HEK293 (cell line): ENCODE data around the gene PTX4.

Experiments
- CTCF ChIA-PET: fragments of 350-600 bp; formaldehyde crosslinking; extraction: SDS; loops from one replicate; lab custom pipeline; 2021; ENCODE audit warnings: antibody characterized with exemption; lab: Yijun Ruan, JAX
- POLR2A ChIA-PET: fragments of 300-600 bp; formaldehyde crosslinking; extraction: SDS; loops from one replicate; lab custom pipeline; 2020; ENCODE audit warnings: antibody characterized with exemption, inconsistent platforms; lab: Yijun Ruan, JAX
- H3K27ac ChIP-seq: fragments of 200-500 bp; sonication (Bioruptor generic); 2 replicates; pipeline ENCODE4 v1.5.1; 2014; ENCODE audit warnings: low read depth, low read length, control low read depth, inconsistent platforms; ENCODE audit errors: extremely low read depth
- H3K36me3 ChIP-seq, 2 experiments: fragments of 200-500 bp in 1 of 2; sonication (Bioruptor generic) in 1 of 2; 1 replicate in 1 of 2; 2 replicates in 1 of 2; pipeline ENCODE4 v1.5.1; 2014 to 2017; ENCODE audit warnings: inconsistent platforms in 2 of 2, low read length in 2 of 2; ENCODE audit not compliant: control insufficient read depth in 2 of 2, insufficient read depth in 1 of 2
- H3K4me1 ChIP-seq: fragments of 200-500 bp; sonication (Bioruptor generic); 2 replicates; pipeline ENCODE4 v1.5.1; 2014; ENCODE audit warnings: mild to moderate bottlenecking, low read length, inconsistent platforms; ENCODE audit not compliant: control insufficient read depth, insufficient read depth
- H3K4me3 ChIP-seq: 2 replicates; pipeline ENCODE4 v1.5.1; 2011; ENCODE audit warnings: low read depth, mild to moderate bottlenecking, control low read depth, low read length, moderate library complexity
- H3K9me3 ChIP-seq: fragments of 200-500 bp; sonication (Bioruptor generic); 2 replicates; pipeline ENCODE4 v1.5.1; 2014; ENCODE audit warnings: low read depth, low read length, inconsistent platforms; ENCODE audit not compliant: control insufficient read depth, insufficient read depth
- CTCF ChIP-seq: fragments of 450-650 bp; formaldehyde crosslinking; IDR thresholded peaks from 2 replicates; pipeline ENCODE4 v1.5.1; 2016; ENCODE audit warnings: missing biosample characterization, missing genetic modification characterization
- REST ChIP-seq: fragments of 450-650 bp; formaldehyde crosslinking; IDR thresholded peaks from 2 replicates; pipeline ENCODE4 v1.5.1; 2016; ENCODE audit warnings: missing biosample characterization, missing genetic modification characterization
- WT1 ChIP-seq: fragments of 450-650 bp; formaldehyde crosslinking; IDR thresholded peaks from 2 replicates; pipeline ENCODE4 v1.5.1; 2016; ENCODE audit warnings: missing biosample characterization, missing genetic modification characterization
- YY1 ChIP-seq: fragments of 450-650 bp; formaldehyde crosslinking; IDR thresholded peaks from 2 replicates; pipeline ENCODE4 v1.5.1; 2018; ENCODE audit warnings: missing biosample characterization, missing genetic modification characterization
- ZBTB8A ChIP-seq: fragments of 450-650 bp; formaldehyde crosslinking; IDR thresholded peaks from 2 replicates; pipeline ENCODE4 v1.5.1; 2016; ENCODE audit warnings: missing biosample characterization, missing genetic modification characterization
- ZFHX2 ChIP-seq: fragments of 450-650 bp; formaldehyde crosslinking; conservative IDR thresholded peaks from 2 replicates; pipeline ENCODE4 v1.5.1; 2016; ENCODE audit warnings: missing biosample characterization, missing genetic modification characterization
- ZNF121 ChIP-seq: fragments of 450-650 bp; formaldehyde crosslinking; IDR thresholded peaks from 2 replicates; pipeline ENCODE4 v1.5.1; 2016; ENCODE audit warnings: missing biosample characterization, missing genetic modification characterization
- ZNF202 ChIP-seq: fragments of 450-650 bp; formaldehyde crosslinking; IDR thresholded peaks from 2 replicates; pipeline ENCODE4 v1.5.1; 2016; ENCODE audit warnings: missing biosample characterization, missing genetic modification characterization, borderline replicate concordance
- ZNF23 ChIP-seq: fragments of 450-650 bp; formaldehyde crosslinking; IDR thresholded peaks from 2 replicates; pipeline ENCODE4 v1.5.1; 2016; ENCODE audit warnings: missing biosample characterization, missing genetic modification characterization, borderline replicate concordance
- ZNF239 ChIP-seq: fragments of 450-650 bp; formaldehyde crosslinking; IDR thresholded peaks from 2 replicates; pipeline ENCODE4 v1.5.1; 2016; ENCODE audit warnings: missing biosample characterization, missing genetic modification characterization
- ZNF596 ChIP-seq: fragments of 450-650 bp; IDR thresholded peaks from 2 replicates; pipeline ENCODE4 v1.5.0; 2018; ENCODE audit warnings: missing biosample characterization, mild to moderate bottlenecking, missing genetic modification characterization, moderate library complexity
- ZNF660 ChIP-seq: fragments of 450-650 bp; IDR thresholded peaks from 2 replicates; pipeline ENCODE4 v1.5.1; 2018; ENCODE audit warnings: missing biosample characterization, mild to moderate bottlenecking, missing genetic modification characterization
- ZNF785 ChIP-seq: fragments of 450-650 bp; formaldehyde crosslinking; IDR thresholded peaks from 2 replicates; pipeline ENCODE4 v1.5.1; 2016; ENCODE audit warnings: missing biosample characterization, missing genetic modification characterization
- ZNF792 ChIP-seq: fragments of 450-650 bp; formaldehyde crosslinking; IDR thresholded peaks from 2 replicates; pipeline ENCODE4 v1.5.1; 2016; ENCODE audit warnings: missing biosample characterization, missing genetic modification characterization
- ZNF843 ChIP-seq: fragments of 450-650 bp; formaldehyde crosslinking; IDR thresholded peaks from 2 replicates; pipeline ENCODE4 v1.5.1; 2016; ENCODE audit warnings: missing biosample characterization, missing genetic modification characterization
- ZSCAN30 ChIP-seq: fragments of 450-650 bp; IDR thresholded peaks from 2 replicates; pipeline ENCODE4 v1.5.1; 2018; ENCODE audit warnings: missing biosample characterization, mild to moderate bottlenecking, missing genetic modification characterization, moderate library complexity
- ZXDB ChIP-seq: fragments of 450-650 bp; formaldehyde crosslinking; IDR thresholded peaks from 2 replicates; pipeline ENCODE4 v1.5.1; 2016; ENCODE audit warnings: missing biosample characterization, missing genetic modification characterization
- TF ChIP-seq, protein P1 (sequence below): fragments of 450-650 bp; formaldehyde crosslinking; IDR thresholded peaks from 2 replicates; pipeline ENCODE4 v1.5.1; 2016; ENCODE audit warnings: missing biosample characterization, missing genetic modification characterization
- TF ChIP-seq, protein P2 (sequence below): fragments of 450-650 bp; formaldehyde crosslinking; IDR thresholded peaks from 2 replicates; pipeline ENCODE4 v1.5.1; 2016; ENCODE audit warnings: missing biosample characterization, missing genetic modification characterization
- TF ChIP-seq, protein P3 (sequence below): fragments of 450-650 bp; formaldehyde crosslinking; IDR thresholded peaks from 2 replicates; pipeline ENCODE4 v1.5.1; 2016; ENCODE audit warnings: missing biosample characterization, missing genetic modification characterization

Gene PTX4

DNA sequence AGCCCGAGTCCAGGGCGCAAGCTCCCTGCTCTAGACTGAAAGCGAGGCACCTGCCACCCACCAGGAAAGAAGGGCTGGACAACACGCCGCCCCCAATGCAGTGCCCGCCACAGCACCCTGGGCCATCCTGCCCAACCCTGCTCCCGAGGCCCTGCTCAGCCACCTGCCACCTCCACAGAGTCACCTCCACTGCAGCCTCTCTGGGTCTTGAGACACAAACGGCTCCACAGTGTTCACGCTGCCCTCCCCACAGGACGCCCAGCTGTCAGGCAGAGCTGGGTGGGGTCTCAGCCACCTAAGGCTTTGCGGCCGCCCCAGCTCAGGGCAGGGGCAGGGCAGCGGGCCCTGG is 23.2 kb downstream of the PTX4 start:
- Histone ChIP-seq H3K4me1 (no peaks in the 10 kb centered on the region), H3K36me3 (peaks cover 0 to 22% of the 10 kb centered on the region in 2 experiments; a peak in 1 of 3 replicates), H3K4me3 (no peak overlapping the region), H3K27ac (no peak overlapping the region), H3K9me3 (no peaks in the 10 kb centered on the region)
- ChIA-PET CTCF (interaction anchor here (0.7 kb wide), 1 partner anchor 24 kb away, joined by 3 read pairs; no protein-coding TSS in a partner anchor), POLR2A (no interaction called here)
- TF ChIP-seq ZBTB8A (tag by site-specific recombination) (no peak), ZNF785 (tag by site-specific recombination) (no peak), ZNF596 (no peak), ZSCAN30 (tag by site-specific recombination) (no peak), YY1 (tag by site-specific recombination) (no peak), ZNF121 (no peak), ZNF239 (no peak), CTCF (tag by site-specific recombination) (no peak), ZNF202 (tag by site-specific recombination) (no peak), ZNF792 (tag by site-specific recombination) (no peak), WT1 (tag by site-specific recombination) (no peak), ZFHX2 (tag by site-specific recombination) (no peak), ZNF23 (tag by site-specific recombination) (no peak), REST (tag by site-specific recombination) (no peak), ZNF660 (no peak), ZNF843 (tag by site-specific recombination) (no peak), ZXDB (tag by site-specific recombination) (no peak)
- TF ChIP-seq, protein P1, sequence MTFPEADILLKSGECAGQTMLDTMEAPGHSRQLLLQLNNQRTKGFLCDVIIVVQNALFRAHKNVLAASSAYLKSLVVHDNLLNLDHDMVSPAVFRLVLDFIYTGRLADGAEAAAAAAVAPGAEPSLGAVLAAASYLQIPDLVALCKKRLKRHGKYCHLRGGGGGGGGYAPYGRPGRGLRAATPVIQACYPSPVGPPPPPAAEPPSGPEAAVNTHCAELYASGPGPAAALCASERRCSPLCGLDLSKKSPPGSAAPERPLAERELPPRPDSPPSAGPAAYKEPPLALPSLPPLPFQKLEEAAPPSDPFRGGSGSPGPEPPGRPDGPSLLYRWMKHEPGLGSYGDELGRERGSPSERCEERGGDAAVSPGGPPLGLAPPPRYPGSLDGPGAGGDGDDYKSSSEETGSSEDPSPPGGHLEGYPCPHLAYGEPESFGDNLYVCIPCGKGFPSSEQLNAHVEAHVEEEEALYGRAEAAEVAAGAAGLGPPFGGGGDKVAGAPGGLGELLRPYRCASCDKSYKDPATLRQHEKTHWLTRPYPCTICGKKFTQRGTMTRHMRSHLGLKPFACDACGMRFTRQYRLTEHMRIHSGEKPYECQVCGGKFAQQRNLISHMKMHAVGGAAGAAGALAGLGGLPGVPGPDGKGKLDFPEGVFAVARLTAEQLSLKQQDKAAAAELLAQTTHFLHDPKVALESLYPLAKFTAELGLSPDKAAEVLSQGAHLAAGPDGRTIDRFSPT (tag by site-specific recombination) = no peak
- TF ChIP-seq, protein P2, sequence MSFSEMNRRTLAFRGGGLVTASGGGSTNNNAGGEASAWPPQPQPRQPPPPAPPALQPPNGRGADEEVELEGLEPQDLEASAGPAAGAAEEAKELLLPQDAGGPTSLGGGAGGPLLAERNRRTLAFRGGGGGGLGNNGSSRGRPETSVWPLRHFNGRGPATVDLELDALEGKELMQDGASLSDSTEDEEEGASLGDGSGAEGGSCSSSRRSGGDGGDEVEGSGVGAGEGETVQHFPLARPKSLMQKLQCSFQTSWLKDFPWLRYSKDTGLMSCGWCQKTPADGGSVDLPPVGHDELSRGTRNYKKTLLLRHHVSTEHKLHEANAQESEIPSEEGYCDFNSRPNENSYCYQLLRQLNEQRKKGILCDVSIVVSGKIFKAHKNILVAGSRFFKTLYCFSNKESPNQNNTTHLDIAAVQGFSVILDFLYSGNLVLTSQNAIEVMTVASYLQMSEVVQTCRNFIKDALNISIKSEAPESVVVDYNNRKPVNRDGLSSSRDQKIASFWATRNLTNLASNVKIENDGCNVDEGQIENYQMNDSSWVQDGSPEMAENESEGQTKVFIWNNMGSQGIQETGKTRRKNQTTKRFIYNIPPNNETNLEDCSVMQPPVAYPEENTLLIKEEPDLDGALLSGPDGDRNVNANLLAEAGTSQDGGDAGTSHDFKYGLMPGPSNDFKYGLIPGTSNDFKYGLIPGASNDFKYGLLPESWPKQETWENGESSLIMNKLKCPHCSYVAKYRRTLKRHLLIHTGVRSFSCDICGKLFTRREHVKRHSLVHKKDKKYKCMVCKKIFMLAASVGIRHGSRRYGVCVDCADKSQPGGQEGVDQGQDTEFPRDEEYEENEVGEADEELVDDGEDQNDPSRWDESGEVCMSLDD (tag by site-specific recombination) = no peak
- TF ChIP-seq, protein P3, sequence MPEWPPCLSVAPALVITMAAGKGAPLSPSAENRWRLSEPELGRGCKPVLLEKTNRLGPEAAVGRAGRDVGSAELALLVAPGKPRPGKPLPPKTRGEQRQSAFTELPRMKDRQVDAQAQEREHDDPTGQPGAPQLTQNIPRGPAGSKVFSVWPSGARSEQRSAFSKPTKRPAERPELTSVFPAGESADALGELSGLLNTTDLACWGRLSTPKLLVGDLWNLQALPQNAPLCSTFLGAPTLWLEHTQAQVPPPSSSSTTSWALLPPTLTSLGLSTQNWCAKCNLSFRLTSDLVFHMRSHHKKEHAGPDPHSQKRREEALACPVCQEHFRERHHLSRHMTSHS (tag by site-specific recombination) = no peak
